Motor neuron (in vitro differentiated cells): ENCODE measurements around the gene PTPRG. TPM values are rescaled to one million over a fixed set of nuclear protein-coding genes. Genes with fewer than 3 reads are reported as not detected.
"Not testable (repeated sequence)": the region's sequence is repeated elsewhere in the genome, so short reads cannot be mapped to it uniquely, and the experiment has no call there.

Experiments
- ATAC-seq, 8 experiments: fragments of 200-7000 bp; cut with Tn5 transposase; replicated peaks in 6 of 8; 2 replicates each; pipeline ENCODE4 v1.8.0; 2021; ENCODE audit warnings: mild to moderate bottlenecking in 8 of 8, moderate library complexity in 8 of 8
- H3K27ac ChIP-seq, 2 donors: fragments of 250-450 bp; sonication (Bioruptor Pico); 2 replicates each; pipeline ENCODE4 v1.9.0; 2021; ENCODE audit warnings: antibody characterized with exemption in 2 of 2, mild to moderate bottlenecking in 2 of 2, moderate library complexity in 1 of 2
- H3K4me1 ChIP-seq, 2 donors: fragments of 250-450 bp; sonication (Bioruptor Pico); replicated peaks in 1 of 2; 2 replicates each; pipeline ENCODE4 v1.6.1; 2021; ENCODE audit warnings: antibody characterized with exemption in 2 of 2, mild to moderate bottlenecking in 2 of 2, moderate library complexity in 1 of 2
- H3K4me3 ChIP-seq, 5 donors: fragments of 250-450 bp; sonication (Bioruptor Pico); 2 replicates each; pipeline ENCODE4 v1.9.0; 2021; ENCODE audit warnings: antibody characterized with exemption in 5 of 5, mild to moderate bottlenecking in 5 of 5, moderate library complexity in 4 of 5
- WGBS, 10 experiments: fragments of 450-650 bp; shearing (Covaris generic); methylation state at CpG; one replicate each; pipeline ENCODE4 v1.0.0; 2022; 5-methylcytosine and 5-hydroxymethylcytosine counted together
- in situ Hi-C, 9 experiments: fragments of 400-800 bp; cut with MboI; loops; one replicate each; pipeline ENCODE4 v1.15.0; 2021; ENCODE audit warnings: low sequenced_read_pairs in 9 of 9, low pct_unique_long_range_greater_than_20kb in 2 of 9; ENCODE audit not compliant: unreplicated experiment in 9 of 9
- total RNA-seq, 8 experiments: library from RNA; unstranded; fragments of 300-600 nt; gene quantifications; 2 replicates each; pipeline versions ENCODE4 v1.2.3 to v1.2.4, GENCODE V29; 2022

The PTPRG gene
- total RNA-seq, 8 experiments from 2014 or later = 15.9 to 75.2 (median 42.9) TPM

- Histone ChIP-seq H3K4me3 (peak overlapping the region in 1 of 5 donors; percentile 6), H3K4me1 (peaks cover 26 to 32% of the 10 kb centered on the region in 2 donors), H3K27ac (peak overlapping the region; percentile 26 to 67)
- peak in 5 of 8 experiments; percentile 12 to 20 (median 17) for ATAC-seq
- in situ Hi-C loops = no loop called here
- WGBS, 10 experiments = 0 to 96% (median 51%) methylated on average over 1 to 5 of the region's 5 CpGs; no CpG with 5 or more reads in 2 of the 10 experiments
Observed at GRCh38 chr3:61687663-61688306, 126.4 kb downstream of the PTPRG start.

GRCh38 chr3:61688307-61688984 is 127.1 kb downstream of the PTPRG start:
- ATAC-seq = peak in 5 of 8 experiments; percentile 73 to 87 (median 84)
- in situ Hi-C loops = no loop called here
- peak overlapping the region in 3 of 5 donors; percentile 3 to 6 (median 6) for H3K4me3 ChIP-seq
- peak overlapping the region; percentile 26 to 67 for H3K27ac ChIP-seq
- H3K4me1 ChIP-seq = peaks cover 19 to 26% of the 10 kb centered on the region in 2 donors
- WGBS, 10 experiments = 3 to 96% (median 40%) methylated on average over 1 to 10 of the region's 13 CpGs; no CpG with 5 or more reads in 1 of the 10 experiments

GRCh38 chr3:61690016-61690415 is 128.6 kb downstream of the PTPRG start:
- no peak overlapping the region for H3K27ac ChIP-seq
- H3K4me3 ChIP-seq = no peak overlapping the region
- in situ Hi-C loops = no loop called here
- 68 to 100% (median 93%) methylated on average over 2 to 5 of the region's 5 CpGs; no CpG with 5 or more reads in 1 of the 10 experiments for WGBS, 10 experiments
- ATAC-seq = no peak
- H3K4me1 ChIP-seq = peaks cover 19 to 25% of the 10 kb centered on the region in 2 donors

GRCh38 chr3:61691466-61691865 is 130.1 kb downstream of the PTPRG start:
- in situ Hi-C loops = no loop called here
- Histone ChIP-seq H3K27ac (no peak overlapping the region), H3K4me3 (no peak overlapping the region), H3K4me1 (peaks cover 19 to 25% of the 10 kb centered on the region in 2 donors)
- WGBS, 10 experiments = 36 to 100% (median 94%) methylated on average over 1 to 2 of the region's 2 CpGs; no CpG with 5 or more reads in 2 of the 10 experiments
- no peak for ATAC-seq

GRCh38 chr3:61697301-61697700 is 135.9 kb downstream of the PTPRG start:
- in situ Hi-C loops = no loop called here
- H3K27ac ChIP-seq = no peak overlapping the region
- H3K4me1 ChIP-seq = peaks cover 9 to 20% of the 10 kb centered on the region in 2 donors
- H3K4me3 ChIP-seq = no peak overlapping the region
- WGBS, 10 experiments = 67 to 100% (median 82%) methylated on average over 1 to 2 of the region's 2 CpGs; no CpG with 5 or more reads in 2 of the 10 experiments
- ATAC-seq = no peak

- H3K27ac ChIP-seq, in situ Hi-C loops, H3K4me3 ChIP-seq: not testable (repeated sequence)
- ATAC-seq = peak in 1 of 8 experiments; percentile 41
- peaks cover 9 to 20% of the 10 kb centered on the region in 2 donors for H3K4me1 ChIP-seq
- 80 to 100% (median 100%) methylated on average over 1 to 2 of the region's 3 CpGs; no CpG with 5 or more reads in 3 of the 10 experiments for WGBS, 10 experiments
Observed at GRCh38 chr3:61698278-61699072, 137.1 kb downstream of the PTPRG start.

- peak in 1 of 8 experiments; percentile 21 for ATAC-seq
- no peak overlapping the region for H3K27ac ChIP-seq
- no peak overlapping the region for H3K4me3 ChIP-seq
- peaks cover 9 to 20% of the 10 kb centered on the region in 2 donors for H3K4me1 ChIP-seq
- in situ Hi-C loops = no loop called here
Observed at GRCh38 chr3:61699622-61700021, 138.3 kb downstream of the PTPRG start.

- Histone ChIP-seq H3K4me3 (no peak overlapping the region), H3K27ac (no peak overlapping the region), H3K4me1 (peaks cover 9 to 21% of the 10 kb centered on the region in 2 donors)
- in situ Hi-C loops = no loop called here
- ATAC-seq = peak in 3 of 8 experiments; percentile 44 to 64 (median 47)
- WGBS, 10 experiments = 0 to 100% (median 0%) methylated on average over 1 of the region's 1 CpG; no CpG with 5 or more reads in 6 of the 10 experiments
Observed at GRCh38 chr3:61701011-61701410, 139.6 kb downstream of the PTPRG start.

- 72 to 100% (median 92%) methylated on average over 2 to 4 of the region's 4 CpGs; no CpG with 5 or more reads in 3 of the 10 experiments for WGBS, 10 experiments
- H3K4me3 ChIP-seq = no peak overlapping the region
- peaks cover 9 to 23% of the 10 kb centered on the region in 2 donors for H3K4me1 ChIP-seq
- no peak for ATAC-seq
- no peak overlapping the region for H3K27ac ChIP-seq
- in situ Hi-C loops = no loop called here
Observed at GRCh38 chr3:61702453-61702852, 141.1 kb downstream of the PTPRG start.

- no peak overlapping the region for H3K27ac ChIP-seq
- H3K4me3 ChIP-seq = no peak overlapping the region
- ATAC-seq = no peak
- 33 to 100% (median 92%) methylated on average over 1 to 2 of the region's 2 CpGs; no CpG with 5 or more reads in 5 of the 10 experiments for WGBS, 10 experiments
- in situ Hi-C loops = no loop called here
- H3K4me1 ChIP-seq = peaks cover 9 to 18% of the 10 kb centered on the region in 2 donors
Observed at GRCh38 chr3:61704807-61705206, 143.4 kb downstream of the PTPRG start.

GRCh38 chr3:61707492-61707891 is 146.1 kb downstream of the PTPRG start:
- 83 to 100% (median 100%) methylated on average over 1 of the region's 1 CpG; no CpG with 5 or more reads in 2 of the 10 experiments for WGBS, 10 experiments
- peaks cover 0 to 3% of the 10 kb centered on the region in 2 donors for H3K4me1 ChIP-seq
- no peak overlapping the region for H3K4me3 ChIP-seq
- ATAC-seq = no peak
- in situ Hi-C loops = no loop called here
- no peak overlapping the region for H3K27ac ChIP-seq

GRCh38 chr3:61710920-61711319 is 149.5 kb downstream of the PTPRG start:
- ATAC-seq, H3K4me3 ChIP-seq, in situ Hi-C loops, H3K4me1 ChIP-seq, H3K27ac ChIP-seq: not testable (repeated sequence)
- 93 to 100% (median 100%) methylated on average over 1 to 2 of the region's 3 CpGs; no CpG with 5 or more reads in 6 of the 10 experiments for WGBS, 10 experiments
